HepG2 (cell line): ENCODE results near the gene PFKFB2. TPM values are rescaled to one million over a fixed set of nuclear protein-coding genes. Genes with fewer than 3 reads are reported as not detected.
A peak's percentile ranks its signal among the peaks of the same experiment; 100 is the strongest.

Experiments used
- ATAC-seq: fragments of 200-7000 bp; cut with Tn5 transposase; 3 replicates; pipeline ENCODE4 v1.9.1; 2020; ENCODE audit warnings: mild to moderate bottlenecking, moderate library complexity
- BruUV-seq: library from RNA; stranded (reverse); fragments of 400-500 nt; replicated peaks from 2 replicates; lab custom pipeline; 2021; lab: Mats Ljungman, UMichigan
- CTCF ChIA-PET: fragments of 300-600 bp; formaldehyde crosslinking; extraction: SDS; loops from one replicate; lab custom pipeline; 2021; ENCODE audit warnings: low total read pairs, inconsistent platforms, low intra/inter-chr PET ratio; lab: Yijun Ruan, JAX
- POLR2A ChIA-PET: fragments of 350-600 bp; sonication (Branson Sonifier 250); formaldehyde crosslinking; loops from one replicate; lab custom pipeline; 2020; ENCODE audit warnings: antibody characterized with exemption, inconsistent platforms; lab: Yijun Ruan, JAX
- DNase-seq: peaks from one replicate; pipeline ENCODE4 v3.0.0-alpha.2; 2015; ENCODE audit warnings: low spot score
- FAIRE-seq: peaks from 3 replicates; lab custom pipeline; 2011; peaks lifted over from hg19 to GRCh38; lab: Jason Lieb, UNC
- H2AFZ ChIP-seq: one replicate; pipeline ENCODE4 v1.6.1; 2011; ENCODE audit warnings: low read length, inconsistent platforms
- H3K27ac ChIP-seq: fragments of 300-600 bp; 3 replicates; pipeline ENCODE4 v1.8.0; 2011; ENCODE audit warnings: mixed run types, mild to moderate bottlenecking, mixed read lengths, low read length, inconsistent platforms; ENCODE audit not compliant: insufficient read depth; ENCODE audit errors: extremely low read length
- H3K27me3 ChIP-seq, 2 experiments: fragments of 200-600 bp in 1 of 2; 2 replicates in 1 of 2; 3 replicates in 1 of 2; pipeline versions ENCODE4 v1.6.0 to v1.8.0; 2011; ENCODE audit warnings: low read length in 2 of 2, mild to moderate bottlenecking in 2 of 2, moderate library complexity in 2 of 2, inconsistent platforms in 1 of 2; ENCODE audit not compliant: insufficient read depth in 2 of 2, control insufficient read depth in 1 of 2
- H3K36me3 ChIP-seq, 2 experiments: fragments of 200-600 bp in 1 of 2; replicated peaks in 1 of 2; 2 replicates in 1 of 2; 3 replicates in 1 of 2; pipeline versions ENCODE4 v1.5.1 to v1.8.0; 2011; ENCODE audit warnings: low read length in 2 of 2, inconsistent platforms in 1 of 2; ENCODE audit not compliant: insufficient read depth in 2 of 2, control insufficient read depth in 1 of 2
- H3K4me1 ChIP-seq: 2 replicates; pipeline ENCODE4 v1.5.1; 2012; ENCODE audit warnings: low read length, inconsistent platforms; ENCODE audit not compliant: insufficient read depth
- H3K4me2 ChIP-seq: 2 replicates; pipeline ENCODE4 v1.6.0; 2011; ENCODE audit warnings: low read depth, low read length, inconsistent platforms
- H3K4me3 ChIP-seq, 3 experiments: fragments of 200-600 bp in 1 of 3; sonication (generic), shearing (Covaris generic) in 1 of 3; replicated peaks in 1 of 3; 2 replicates each; pipeline ENCODE4 v1.5.1; 2011 to 2016; ENCODE audit warnings: low read length in 3 of 3, inconsistent platforms in 2 of 3, low read depth in 2 of 3, mild to moderate bottlenecking in 2 of 3, control low read depth in 1 of 3, mixed read lengths in 1 of 3; ENCODE audit not compliant: insufficient read depth in 1 of 3
- H3K79me2 ChIP-seq: one replicate; pipeline ENCODE4 v1.6.1; 2011; ENCODE audit warnings: low read length, inconsistent platforms; ENCODE audit not compliant: insufficient read depth
- H3K9ac ChIP-seq: 2 replicates; pipeline ENCODE4 v1.6.0; 2011; ENCODE audit warnings: mild to moderate bottlenecking, low read depth, low read length, inconsistent platforms; ENCODE audit not compliant: insufficient read depth
- H3K9me3 ChIP-seq: 2 replicates; pipeline ENCODE4 v1.5.1; 2012; ENCODE audit warnings: mild to moderate bottlenecking, low read length
- H4K20me1 ChIP-seq: 2 replicates; pipeline ENCODE4 v1.6.0; 2011; ENCODE audit warnings: inconsistent platforms, mild to moderate bottlenecking, low read length, moderate library complexity; ENCODE audit not compliant: insufficient read depth
- AKAP8 ChIP-seq: sonication (generic); formaldehyde crosslinking; IDR thresholded peaks from 2 replicates; pipeline ENCODE4 v1.5.1; 2020; ENCODE audit warnings: mild to moderate bottlenecking, missing genetic modification reagents
- IKZF1 ChIP-seq: fragments of 450-650 bp; IDR thresholded peaks from 2 replicates; pipeline ENCODE4 v1.7.1; 2016
- PPARG ChIP-seq: conservative IDR thresholded peaks from 2 replicates; pipeline ENCODE4 v1.6.1; 2016; ENCODE audit warnings: missing biosample characterization, missing genetic modification reagents
- RNF2 ChIP-seq: fragments of 450-650 bp; conservative IDR thresholded peaks from 2 replicates; pipeline ENCODE4 v1.6.1; 2016; ENCODE audit warnings: low read depth
- SALL2 ChIP-seq: sonication (generic); formaldehyde crosslinking; IDR thresholded peaks from 2 replicates; pipeline ENCODE4 v1.8.1; 2023; ENCODE audit warnings: mild to moderate bottlenecking, missing genetic modification reagents, inconsistent platforms
- SIN3A ChIP-seq: IDR thresholded peaks from 2 replicates; pipeline ENCODE4 v1.6.1; 2011; ENCODE audit warnings: low read depth, mild to moderate bottlenecking, control low read depth, low read length, borderline replicate concordance
- SMAD9 ChIP-seq: sonication (generic); formaldehyde crosslinking; IDR thresholded peaks from 2 replicates; pipeline ENCODE4 v1.5.1; 2020; ENCODE audit warnings: mild to moderate bottlenecking, missing genetic modification reagents
- TRIM24 ChIP-seq: sonication (generic); formaldehyde crosslinking; IDR thresholded peaks from 2 replicates; pipeline ENCODE4 v1.8.0; 2022; ENCODE audit warnings: mild to moderate bottlenecking, missing genetic modification reagents
- ZBTB20 ChIP-seq: sonication (generic); formaldehyde crosslinking; IDR thresholded peaks from 2 replicates; pipeline ENCODE4 v1.8.1; 2023; ENCODE audit warnings: missing genetic modification reagents, low read depth, mild to moderate bottlenecking, borderline replicate concordance
- ZNF543 ChIP-seq: sonication (generic); formaldehyde crosslinking; IDR thresholded peaks from 2 replicates; pipeline ENCODE4 v1.4.0; 2020; ENCODE audit warnings: mild to moderate bottlenecking, missing genetic modification reagents
- WGBS: methylation state at CpG from one replicate; pipeline ENCODE4 v1.1.6; 2017; ENCODE audit warnings: low lambda C conversion rate; 5-methylcytosine and 5-hydroxymethylcytosine counted together
- in situ Hi-C: cut with HindIII; loops from 2 replicates; pipeline ENCODE4 v1.10.0; 2017; ENCODE audit warnings: low pct_unique_long_range_greater_than_20kb; ENCODE audit not compliant: extremely low pct_ligation_motif_present
- intact Hi-C: fragments of 100-400 bp; cut with micrococcal nuclease; formaldehyde crosslinking; loops from one replicate; pipeline ENCODE4 v1.10.0; 2022; ENCODE audit not compliant: unreplicated experiment
- polyA plus RNA-seq, 8 experiments: library from polyadenylated mRNA; depleted of rRNA in 3 of 8; stranded (reverse) in 7 of 8; unstranded in 1 of 8; fragments of >200 nt; fragmentation: Illumina TruSeq in 4 of 8; extraction: Trizol in 4 of 8; gene quantifications; 2 replicates each; pipeline versions ENCODE4 v1.2.1 to v1.2.3, GENCODE V29; 2011 to 2016; ENCODE audit warnings: low read depth in 4 of 8, missing spikeins in 1 of 8, mixed read lengths in 1 of 8; ENCODE audit not compliant: insufficient read depth in 1 of 8
- total RNA-seq, 5 experiments: library from RNA; depleted of rRNA; stranded (reverse); fragments of >200 nt; fragmentation: Illumina TruSeq; extraction: Trizol; gene quantifications; 2 replicates each; pipeline ENCODE4 v1.2.3, GENCODE V29; 2016; ENCODE audit warnings: low read depth in 1 of 5
- TF ChIP-seq, protein P1 (sequence below): sonication (generic); formaldehyde crosslinking; IDR thresholded peaks from 2 replicates; pipeline ENCODE4 v1.9.0; 2021; ENCODE audit warnings: mild to moderate bottlenecking, missing genetic modification reagents
- TF ChIP-seq, protein P2 (sequence below): sonication (generic); formaldehyde crosslinking; conservative IDR thresholded peaks from 2 replicates; pipeline ENCODE4 v1.4.0; 2020; ENCODE audit warnings: mild to moderate bottlenecking, missing genetic modification reagents, moderate library complexity

Gene PFKFB2
- total and polyA plus RNA-seq, 2 of the 13 experiments (the other 11 are each of a cell fraction or from before 2014, with no cell fraction given), result 4.6 to 10.6 TPM

DNA sequence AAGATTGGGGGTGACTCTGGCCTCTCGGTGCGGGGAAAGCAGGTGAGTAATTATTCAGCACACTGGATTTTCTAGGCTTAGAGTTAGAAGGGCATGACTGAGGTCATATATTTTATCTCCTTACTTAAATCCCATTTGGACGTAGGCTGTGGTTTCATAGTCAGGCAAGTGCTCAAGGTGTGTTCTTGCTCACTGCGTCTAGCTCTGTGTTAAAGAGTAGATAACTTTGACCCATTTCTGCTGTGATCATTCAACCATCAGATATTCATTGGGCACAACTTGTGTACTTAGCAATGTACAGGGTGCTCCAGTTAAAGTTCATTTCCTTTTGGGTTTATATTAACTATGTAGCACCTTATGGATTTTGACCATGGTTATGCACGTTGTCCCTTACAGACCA, 14.6 kb downstream of the PFKFB2 start:
- CTCF ChIA-PET, result no interaction called here
- WGBS, result 63% methylated on average over 5 of the region's 5 CpGs
- Histone ChIP-seq H3K27me3 (no peaks in the 10 kb centered on the region), H3K9ac (no peak overlapping the region), H3K36me3 (peaks cover 12 to 37% of the 10 kb centered on the region in 2 experiments; a peak in 4 of 5 replicates), H3K4me2 (peak overlapping the region; percentile 8; the same call in 1 of the 2 replicates), H3K4me3 (no peak overlapping the region), H3K9me3 (no peaks in the 10 kb centered on the region), H3K27ac (peak overlapping the region; percentile 46), H2AFZ (no peak overlapping the region), H3K79me2 (no peaks in the 10 kb centered on the region), H3K4me1 (peaks cover 21% of the 10 kb centered on the region), H4K20me1 (no peaks in the 10 kb centered on the region)
- ATAC-seq (peak; percentile 75), FAIRE-seq (no peak), DNase-seq (no peak)
- TF ChIP-seq ZBTB20 (peak; percentile 29; the same call in 1 of the 2 replicates), AKAP8 (no peak), RNF2 (no peak), SIN3A (no peak), ZNF543 (CRISPR knock-in tag) (no peak), PPARG (CRISPR knock-in tag) (peak; percentile 77; the same call in 1 of the 2 replicates), SALL2 (CRISPR knock-in tag) (no peak), TRIM24 (no peak), SMAD9 (CRISPR knock-in tag) (no peak), IKZF1 (no peak)
- TF ChIP-seq, protein P1, sequence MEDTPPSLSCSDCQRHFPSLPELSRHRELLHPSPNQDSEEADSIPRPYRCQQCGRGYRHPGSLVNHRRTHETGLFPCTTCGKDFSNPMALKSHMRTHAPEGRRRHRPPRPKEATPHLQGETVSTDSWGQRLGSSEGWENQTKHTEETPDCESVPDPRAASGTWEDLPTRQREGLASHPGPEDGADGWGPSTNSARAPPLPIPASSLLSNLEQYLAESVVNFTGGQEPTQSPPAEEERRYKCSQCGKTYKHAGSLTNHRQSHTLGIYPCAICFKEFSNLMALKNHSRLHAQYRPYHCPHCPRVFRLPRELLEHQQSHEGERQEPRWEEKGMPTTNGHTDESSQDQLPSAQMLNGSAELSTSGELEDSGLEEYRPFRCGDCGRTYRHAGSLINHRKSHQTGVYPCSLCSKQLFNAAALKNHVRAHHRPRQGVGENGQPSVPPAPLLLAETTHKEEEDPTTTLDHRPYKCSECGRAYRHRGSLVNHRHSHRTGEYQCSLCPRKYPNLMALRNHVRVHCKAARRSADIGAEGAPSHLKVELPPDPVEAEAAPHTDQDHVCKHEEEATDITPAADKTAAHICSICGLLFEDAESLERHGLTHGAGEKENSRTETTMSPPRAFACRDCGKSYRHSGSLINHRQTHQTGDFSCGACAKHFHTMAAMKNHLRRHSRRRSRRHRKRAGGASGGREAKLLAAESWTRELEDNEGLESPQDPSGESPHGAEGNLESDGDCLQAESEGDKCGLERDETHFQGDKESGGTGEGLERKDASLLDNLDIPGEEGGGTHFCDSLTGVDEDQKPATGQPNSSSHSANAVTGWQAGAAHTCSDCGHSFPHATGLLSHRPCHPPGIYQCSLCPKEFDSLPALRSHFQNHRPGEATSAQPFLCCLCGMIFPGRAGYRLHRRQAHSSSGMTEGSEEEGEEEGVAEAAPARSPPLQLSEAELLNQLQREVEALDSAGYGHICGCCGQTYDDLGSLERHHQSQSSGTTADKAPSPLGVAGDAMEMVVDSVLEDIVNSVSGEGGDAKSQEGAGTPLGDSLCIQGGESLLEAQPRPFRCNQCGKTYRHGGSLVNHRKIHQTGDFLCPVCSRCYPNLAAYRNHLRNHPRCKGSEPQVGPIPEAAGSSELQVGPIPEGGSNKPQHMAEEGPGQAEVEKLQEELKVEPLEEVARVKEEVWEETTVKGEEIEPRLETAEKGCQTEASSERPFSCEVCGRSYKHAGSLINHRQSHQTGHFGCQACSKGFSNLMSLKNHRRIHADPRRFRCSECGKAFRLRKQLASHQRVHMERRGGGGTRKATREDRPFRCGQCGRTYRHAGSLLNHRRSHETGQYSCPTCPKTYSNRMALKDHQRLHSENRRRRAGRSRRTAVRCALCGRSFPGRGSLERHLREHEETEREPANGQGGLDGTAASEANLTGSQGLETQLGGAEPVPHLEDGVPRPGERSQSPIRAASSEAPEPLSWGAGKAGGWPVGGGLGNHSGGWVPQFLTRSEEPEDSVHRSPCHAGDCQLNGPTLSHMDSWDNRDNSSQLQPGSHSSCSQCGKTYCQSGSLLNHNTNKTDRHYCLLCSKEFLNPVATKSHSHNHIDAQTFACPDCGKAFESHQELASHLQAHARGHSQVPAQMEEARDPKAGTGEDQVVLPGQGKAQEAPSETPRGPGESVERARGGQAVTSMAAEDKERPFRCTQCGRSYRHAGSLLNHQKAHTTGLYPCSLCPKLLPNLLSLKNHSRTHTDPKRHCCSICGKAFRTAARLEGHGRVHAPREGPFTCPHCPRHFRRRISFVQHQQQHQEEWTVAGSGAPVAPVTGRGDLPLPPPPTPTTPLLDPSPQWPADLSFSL, result peak; percentile 56; the same call in 1 of the 2 replicates
- TF ChIP-seq, protein P2, sequence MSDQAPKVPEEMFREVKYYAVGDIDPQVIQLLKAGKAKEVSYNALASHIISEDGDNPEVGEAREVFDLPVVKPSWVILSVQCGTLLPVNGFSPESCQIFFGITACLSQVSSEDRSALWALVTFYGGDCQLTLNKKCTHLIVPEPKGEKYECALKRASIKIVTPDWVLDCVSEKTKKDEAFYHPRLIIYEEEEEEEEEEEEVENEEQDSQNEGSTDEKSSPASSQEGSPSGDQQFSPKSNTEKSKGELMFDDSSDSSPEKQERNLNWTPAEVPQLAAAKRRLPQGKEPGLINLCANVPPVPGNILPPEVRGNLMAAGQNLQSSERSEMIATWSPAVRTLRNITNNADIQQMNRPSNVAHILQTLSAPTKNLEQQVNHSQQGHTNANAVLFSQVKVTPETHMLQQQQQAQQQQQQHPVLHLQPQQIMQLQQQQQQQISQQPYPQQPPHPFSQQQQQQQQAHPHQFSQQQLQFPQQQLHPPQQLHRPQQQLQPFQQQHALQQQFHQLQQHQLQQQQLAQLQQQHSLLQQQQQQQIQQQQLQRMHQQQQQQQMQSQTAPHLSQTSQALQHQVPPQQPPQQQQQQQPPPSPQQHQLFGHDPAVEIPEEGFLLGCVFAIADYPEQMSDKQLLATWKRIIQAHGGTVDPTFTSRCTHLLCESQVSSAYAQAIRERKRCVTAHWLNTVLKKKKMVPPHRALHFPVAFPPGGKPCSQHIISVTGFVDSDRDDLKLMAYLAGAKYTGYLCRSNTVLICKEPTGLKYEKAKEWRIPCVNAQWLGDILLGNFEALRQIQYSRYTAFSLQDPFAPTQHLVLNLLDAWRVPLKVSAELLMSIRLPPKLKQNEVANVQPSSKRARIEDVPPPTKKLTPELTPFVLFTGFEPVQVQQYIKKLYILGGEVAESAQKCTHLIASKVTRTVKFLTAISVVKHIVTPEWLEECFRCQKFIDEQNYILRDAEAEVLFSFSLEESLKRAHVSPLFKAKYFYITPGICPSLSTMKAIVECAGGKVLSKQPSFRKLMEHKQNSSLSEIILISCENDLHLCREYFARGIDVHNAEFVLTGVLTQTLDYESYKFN (CRISPR knock-in tag), result peak; percentile 77
- in situ Hi-C loops (no loop called here), intact Hi-C loops (no loop called here)
- no TSS peak for BruUV-seq
- POLR2A ChIA-PET, result interaction anchor here (1.1 kb wide), 1 partner anchor 14 kb away, joined by 3 read pairs; the partner anchor contains the start of gene PFKFB2
